GM12874 (cell line): ENCODE results near the gene RASA3.

Experiments
- CTCF ChIP-seq: IDR thresholded peaks from 2 replicates; pipeline ENCODE4 v1.5.1; 2011; ENCODE audit warnings: low read depth, mild to moderate bottlenecking, control low read depth, low read length, moderate library complexity; ENCODE audit not compliant: insufficient read depth

RASA3 gene

GRCh38 chr13:113963376-113963775 lies 169.0 kb downstream of the RASA3 start:
- TF ChIP-seq CTCF, result no peak

- TF ChIP-seq CTCF, result no peak
These were observed 169.4 kb downstream of the RASA3 start for GRCh38 chr13:113962975-113963374.

GRCh38 chr13:113962386-113962785 lies 170.0 kb downstream of the RASA3 start:
- TF ChIP-seq CTCF, result no peak

- no peak for TF ChIP-seq CTCF
These were observed 172.0 kb downstream of the RASA3 start for GRCh38 chr13:113960276-113960948.

GRCh38 chr13:113959198-113959597 lies 173.2 kb downstream of the RASA3 start:
- TF ChIP-seq CTCF, result no peak

GRCh38 chr13:113958373-113958772 lies 174.1 kb downstream of the RASA3 start:
- no peak for TF ChIP-seq CTCF

- no peak for TF ChIP-seq CTCF
These were observed 175.9 kb downstream of the RASA3 start for GRCh38 chr13:113956571-113956970.
